GM12878 (cell line): ENCODE measurements around the gene KCNJ14. TPM values are rescaled to one million over a fixed set of nuclear protein-coding genes. Genes with fewer than 3 reads are reported as not detected.

Source experiments
- ATAC-seq: fragments of 200-7000 bp; cut with Tn5 transposase; 3 replicates; pipeline ENCODE4 v1.9.1; 2020; ENCODE audit warnings: mild to moderate bottlenecking, moderate library complexity
- BruUV-seq: library from RNA; stranded (reverse); fragments of 400-500 nt; replicated peaks from 2 replicates; lab custom pipeline; 2021; lab: Mats Ljungman, UMichigan
- CTCF ChIA-PET: fragments of 300-600 bp; sonication (Branson Sonifier 250); formaldehyde crosslinking; extraction: SDS; loops from one replicate; lab custom pipeline; 2021; ENCODE audit warnings: inconsistent platforms; lab: Yijun Ruan, JAX
- POLR2A ChIA-PET: fragments of 350-600 bp; formaldehyde crosslinking; extraction: SDS; loops from one replicate; lab custom pipeline; 2021; ENCODE audit warnings: inconsistent platforms; lab: Charles Lee
- RAD21 ChIA-PET: fragments of 300-600 bp; sonication (Branson Sonifier 250); formaldehyde crosslinking; loops from one replicate; lab custom pipeline; 2023; ENCODE audit warnings: antibody characterized with exemption; ENCODE audit not compliant: unreplicated experiment; lab: Charles Lee
- SMC1A ChIA-PET: fragments of 300-600 bp; sonication (Branson Sonifier 250); formaldehyde crosslinking; loops from one replicate; lab custom pipeline; 2023; ENCODE audit not compliant: unreplicated experiment, uncharacterized antibody; lab: Charles Lee
- DNase-seq: peaks from one replicate; pipeline ENCODE4 v3.0.0-alpha.2; 2011; ENCODE audit warnings: low read depth, low spot score
- FAIRE-seq: peaks from 3 replicates; lab custom pipeline; 2011; peaks lifted over from hg19 to GRCh38; lab: Jason Lieb, UNC
- H2AFZ ChIP-seq: 2 replicates; pipeline ENCODE4 v1.6.0; 2011; ENCODE audit warnings: low read depth, low read length, control low read depth; ENCODE audit not compliant: control insufficient read depth
- H3K27ac ChIP-seq: 2 replicates; pipeline ENCODE4 v1.5.1; 2011; ENCODE audit warnings: control low read depth; ENCODE audit not compliant: control insufficient read depth, insufficient read depth
- H3K27me3 ChIP-seq, 2 experiments: replicated peaks in 1 of 2; 2 replicates each; pipeline versions ENCODE4 v1.6.0 to v1.6.1; 2011; ENCODE audit warnings: low read length in 1 of 2; ENCODE audit not compliant: control insufficient read depth in 2 of 2, insufficient read depth in 2 of 2
- H3K36me3 ChIP-seq, 2 experiments: 2 replicates each; pipeline ENCODE4 v1.5.1; 2011; ENCODE audit warnings: low read length in 1 of 2; ENCODE audit not compliant: control insufficient read depth in 2 of 2, insufficient read depth in 2 of 2
- H3K4me1 ChIP-seq: 2 replicates; pipeline ENCODE4 v1.6.1; 2011; ENCODE audit warnings: mild to moderate bottlenecking, low read length, moderate library complexity, mixed read lengths; ENCODE audit not compliant: control insufficient read depth, insufficient read depth
- H3K4me2 ChIP-seq: 2 replicates; pipeline ENCODE4 v1.6.0; 2011; ENCODE audit warnings: control low read depth; ENCODE audit not compliant: control insufficient read depth, insufficient read depth
- H3K4me3 ChIP-seq: fragments of 200-600 bp; sonication (generic); 2 replicates; pipeline ENCODE4 v1.5.1; 2016
- H3K79me2 ChIP-seq: 2 replicates; pipeline ENCODE4 v1.6.0; 2011; ENCODE audit warnings: low read length; ENCODE audit not compliant: control insufficient read depth, insufficient read depth
- H3K9ac ChIP-seq: 2 replicates; pipeline ENCODE4 v1.8.0; 2011; ENCODE audit warnings: low read length, control low read depth, mixed read lengths; ENCODE audit not compliant: control insufficient read depth, insufficient read depth
- H3K9me3 ChIP-seq: replicated peaks from 3 replicates; pipeline ENCODE4 v1.5.1; 2011; ENCODE audit warnings: mild to moderate bottlenecking, low read length; ENCODE audit not compliant: control insufficient read depth, insufficient read depth
- H4K20me1 ChIP-seq: 2 replicates; pipeline ENCODE4 v1.6.0; 2011; ENCODE audit not compliant: control insufficient read depth, insufficient read depth
- CBFB ChIP-seq: IDR thresholded peaks from 2 replicates; pipeline ENCODE4 v1.6.1; 2016; ENCODE audit warnings: antibody characterized with exemption, low read depth
- PRDM15 ChIP-seq: fragments of 450-650 bp; formaldehyde crosslinking; IDR thresholded peaks from 2 replicates; pipeline ENCODE4 v1.4.0; 2020; ENCODE audit warnings: mild to moderate bottlenecking, moderate library complexity
- SIN3A ChIP-seq: IDR thresholded peaks from 2 replicates; pipeline ENCODE4 v1.6.1; 2012; ENCODE audit warnings: low read depth, low read length, improper control_type of control experiment
- ZNF217 ChIP-seq: fragments of 450-650 bp; IDR thresholded peaks from 2 replicates; pipeline ENCODE4 v1.6.1; 2017; ENCODE audit warnings: antibody characterized with exemption, mild to moderate bottlenecking
- WGBS: methylation state at CpG from one replicate; pipeline ENCODE4 v1.1.6; 2016; ENCODE audit warnings: low lambda C conversion rate; ENCODE audit not compliant: insufficient replicate concordance, insufficient coverage; ENCODE audit errors: missing lambda C conversion rate; 5-methylcytosine and 5-hydroxymethylcytosine counted together
- in situ Hi-C: fragments of 300-500 bp; cut with MboI; formaldehyde crosslinking; loops from 9 replicates; pipeline ENCODE4 v1.14.3; 2018; ENCODE audit warnings: mixed read lengths
- intact Hi-C: fragments of 100-400 bp; cut with micrococcal nuclease; formaldehyde crosslinking; loops from one replicate; pipeline ENCODE4 v1.14.2; 2022; ENCODE audit not compliant: unreplicated experiment
- polyA plus RNA-seq, 11 experiments: library from polyadenylated mRNA; depleted of rRNA in 4 of 11; unstranded in 6 of 11; stranded (reverse) in 5 of 11; fragments of >200 nt; fragmentation: Nextera tagmentation in 4 of 11; fragmentation: Illumina TruSeq in 1 of 11; extraction: Ambion mirVana in 4 of 11; extraction: Trizol in 1 of 11; gene quantifications; 1 replicate in 1 of 11; 2 replicates in 10 of 11; pipeline versions ENCODE4 v1.2.1 to v1.2.3, GENCODE V29; 2011 to 2016; ENCODE audit warnings: inconsistent platforms in 2 of 11, missing spikeins in 2 of 11, low read depth in 1 of 11
- total RNA-seq, 4 experiments: library from RNA; depleted of rRNA in 3 of 4; stranded (reverse); fragments of >200 nt in 3 of 4; fragmentation: Illumina TruSeq in 1 of 4; extraction: Trizol in 1 of 4; gene quantifications; 2 replicates each; pipeline versions ENCODE4 v1.2.1 to v1.2.3, GENCODE V29; 2013 to 2021
- TF ChIP-seq, protein P1 (sequence below): fragments of 450-650 bp; IDR thresholded peaks from 2 replicates; pipeline ENCODE4 v1.6.1; 2018; ENCODE audit warnings: borderline replicate concordance, mild to moderate bottlenecking; ENCODE audit not compliant: partially characterized antibody

Gene KCNJ14
- total and polyA plus RNA-seq, 10 of the 15 experiments (the other 5 are each of a cell fraction or from before 2014, with no cell fraction given), result 0.24 to 1.4 (median 0.42) TPM

- no peak for TF ChIP-seq PRDM15 (CRISPR knock-in tag)
Observed at GRCh38 chr19:48497728-48498594, 42.6 kb downstream of the KCNJ14 start (continued).

GRCh38 chr19:48498595-48499311 lies 43.4 kb downstream of the KCNJ14 start:
- TF ChIP-seq PRDM15 (CRISPR knock-in tag) (no peak), SIN3A (no peak), ZNF217 (no peak), CBFB (no peak)
- TF ChIP-seq, protein P1, sequence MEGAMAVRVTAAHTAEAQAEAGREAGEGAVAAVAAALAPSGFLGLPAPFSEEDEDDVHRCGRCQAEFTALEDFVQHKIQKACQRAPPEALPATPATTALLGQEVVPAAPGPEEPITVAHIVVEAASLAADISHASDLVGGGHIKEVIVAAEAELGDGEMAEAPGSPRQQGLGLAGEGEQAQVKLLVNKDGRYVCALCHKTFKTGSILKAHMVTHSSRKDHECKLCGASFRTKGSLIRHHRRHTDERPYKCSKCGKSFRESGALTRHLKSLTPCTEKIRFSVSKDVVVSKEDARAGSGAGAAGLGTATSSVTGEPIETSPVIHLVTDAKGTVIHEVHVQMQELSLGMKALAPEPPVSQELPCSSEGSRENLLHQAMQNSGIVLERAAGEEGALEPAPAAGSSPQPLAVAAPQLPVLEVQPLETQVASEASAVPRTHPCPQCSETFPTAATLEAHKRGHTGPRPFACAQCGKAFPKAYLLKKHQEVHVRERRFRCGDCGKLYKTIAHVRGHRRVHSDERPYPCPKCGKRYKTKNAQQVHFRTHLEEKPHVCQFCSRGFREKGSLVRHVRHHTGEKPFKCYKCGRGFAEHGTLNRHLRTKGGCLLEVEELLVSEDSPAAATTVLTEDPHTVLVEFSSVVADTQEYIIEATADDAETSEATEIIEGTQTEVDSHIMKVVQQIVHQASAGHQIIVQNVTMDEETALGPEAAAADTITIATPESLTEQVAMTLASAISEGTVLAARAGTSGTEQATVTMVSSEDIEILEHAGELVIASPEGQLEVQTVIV, result no peak
- Histone ChIP-seq H3K27ac (no peak overlapping the region), H3K36me3 (no peaks in the 10 kb centered on the region), H3K79me2 (no peaks in the 10 kb centered on the region), H3K4me3 (no peak overlapping the region), H3K9ac (no peak overlapping the region), H3K27me3 (peaks cover 1 to 3% of the 10 kb centered on the region in 2 experiments; a peak in 2 of 4 replicates), H3K9me3 (no peaks in the 10 kb centered on the region), H2AFZ (no peak overlapping the region), H4K20me1 (no peaks in the 10 kb centered on the region), H3K4me2 (no peak overlapping the region), H3K4me1 (peaks cover 4% of the 10 kb centered on the region; the same call in 1 of the 2 replicates)
- RAD21 ChIA-PET, result no interaction called here
- in situ Hi-C loops (no loop called here), intact Hi-C loops (no loop called here)
- FAIRE-seq (no peak), DNase-seq (no peak), ATAC-seq (no peak)
- SMC1A ChIA-PET, result no interaction called here
- WGBS, result 49% methylated on average over 21 of the region's 59 CpGs
- CTCF ChIA-PET, result no interaction called here
- BruUV-seq, result no TSS peak
- POLR2A ChIA-PET, result no interaction called here
